Hepatocyte (in vitro differentiated cells): Measurements from ENCODE around the gene RYR3.

Source experiments
- EZH2 ChIP-seq: fragments of 200-600 bp; sonication (generic); IDR thresholded peaks from 2 replicates; pipeline ENCODE4 v1.6.1; 2016; ENCODE audit warnings: antibody characterized with exemption, mild to moderate bottlenecking, borderline replicate concordance
- TF ChIP-seq, protein P1 (sequence below): fragments of 200-600 bp; sonication (generic); IDR thresholded peaks from 2 replicates; pipeline ENCODE4 v1.5.1; 2016; ENCODE audit warnings: antibody characterized with exemption, mild to moderate bottlenecking; ENCODE audit not compliant: poor library complexity

GRCh38 chr15:33737687-33738601 lies 427.2 kb downstream of the RYR3 start:
- TF ChIP-seq, protein P1, sequence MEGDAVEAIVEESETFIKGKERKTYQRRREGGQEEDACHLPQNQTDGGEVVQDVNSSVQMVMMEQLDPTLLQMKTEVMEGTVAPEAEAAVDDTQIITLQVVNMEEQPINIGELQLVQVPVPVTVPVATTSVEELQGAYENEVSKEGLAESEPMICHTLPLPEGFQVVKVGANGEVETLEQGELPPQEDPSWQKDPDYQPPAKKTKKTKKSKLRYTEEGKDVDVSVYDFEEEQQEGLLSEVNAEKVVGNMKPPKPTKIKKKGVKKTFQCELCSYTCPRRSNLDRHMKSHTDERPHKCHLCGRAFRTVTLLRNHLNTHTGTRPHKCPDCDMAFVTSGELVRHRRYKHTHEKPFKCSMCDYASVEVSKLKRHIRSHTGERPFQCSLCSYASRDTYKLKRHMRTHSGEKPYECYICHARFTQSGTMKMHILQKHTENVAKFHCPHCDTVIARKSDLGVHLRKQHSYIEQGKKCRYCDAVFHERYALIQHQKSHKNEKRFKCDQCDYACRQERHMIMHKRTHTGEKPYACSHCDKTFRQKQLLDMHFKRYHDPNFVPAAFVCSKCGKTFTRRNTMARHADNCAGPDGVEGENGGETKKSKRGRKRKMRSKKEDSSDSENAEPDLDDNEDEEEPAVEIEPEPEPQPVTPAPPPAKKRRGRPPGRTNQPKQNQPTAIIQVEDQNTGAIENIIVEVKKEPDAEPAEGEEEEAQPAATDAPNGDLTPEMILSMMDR = peak; percentile 77
- no peak for TF ChIP-seq EZH2
